GM19395 (cell line): ENCODE measurements around the gene TNFRSF25.

ENCODE experiments used
- ATAC-seq: cut with Tn5 transposase; IDR thresholded peaks from one replicate; pipeline ENCODE4 v1.9.1; 2021; ENCODE audit warnings: mild to moderate bottlenecking, moderate library complexity; ENCODE audit not compliant: unreplicated experiment

Gene TNFRSF25, protein sequence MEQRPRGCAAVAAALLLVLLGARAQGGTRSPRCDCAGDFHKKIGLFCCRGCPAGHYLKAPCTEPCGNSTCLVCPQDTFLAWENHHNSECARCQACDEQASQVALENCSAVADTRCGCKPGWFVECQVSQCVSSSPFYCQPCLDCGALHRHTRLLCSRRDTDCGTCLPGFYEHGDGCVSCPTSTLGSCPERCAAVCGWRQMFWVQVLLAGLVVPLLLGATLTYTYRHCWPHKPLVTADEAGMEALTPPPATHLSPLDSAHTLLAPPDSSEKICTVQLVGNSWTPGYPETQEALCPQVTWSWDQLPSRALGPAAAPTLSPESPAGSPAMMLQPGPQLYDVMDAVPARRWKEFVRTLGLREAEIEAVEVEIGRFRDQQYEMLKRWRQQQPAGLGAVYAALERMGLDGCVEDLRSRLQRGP

DNA sequence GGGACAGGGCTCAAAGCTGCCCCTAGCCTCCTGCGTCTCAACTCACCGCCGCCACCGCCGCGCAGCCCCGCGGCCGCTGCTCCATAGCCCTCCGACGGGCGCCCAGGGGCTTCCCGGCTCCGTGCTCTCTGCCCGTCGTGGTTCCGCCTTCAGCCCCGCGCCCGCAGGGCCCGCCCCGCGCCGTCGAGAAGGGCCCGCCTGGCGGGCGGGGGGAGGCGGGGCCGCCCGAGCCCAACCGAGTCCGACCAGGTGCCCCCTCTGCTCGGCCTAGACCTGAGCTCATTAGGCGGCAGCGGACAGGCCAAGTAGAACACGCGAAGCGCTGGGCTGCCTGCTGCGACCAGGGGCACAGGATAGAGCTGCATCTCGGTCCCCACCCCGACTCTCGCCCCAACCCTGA, at the start of gene TNFRSF25:
TNFRSF25 (minus strand) TSS at position 151 of the 400 bp plus-strand sequence; CDS start at position 85, 66 bp downstream.
- ATAC-seq = no peak

DNA sequence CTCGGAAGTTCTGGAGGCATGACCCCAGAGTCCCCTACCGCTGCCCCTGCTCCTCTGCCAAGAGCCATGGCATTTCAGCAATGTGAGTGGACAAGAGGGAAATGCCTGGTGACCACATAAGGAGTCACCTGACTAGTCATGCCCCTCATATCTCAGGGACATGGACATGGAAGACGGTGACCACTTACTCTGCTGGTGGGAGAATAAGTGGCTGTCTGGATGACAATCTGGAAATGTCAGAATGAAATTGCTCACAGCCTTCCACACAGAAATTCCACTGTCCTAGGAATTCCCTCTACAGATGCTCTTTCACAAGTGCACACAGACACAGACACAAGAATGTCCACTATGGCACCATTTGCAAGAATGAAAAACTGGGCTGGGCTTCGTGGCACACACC, 49.8 kb upstream of the TNFRSF25 start:
- ATAC-seq = no peak

DNA sequence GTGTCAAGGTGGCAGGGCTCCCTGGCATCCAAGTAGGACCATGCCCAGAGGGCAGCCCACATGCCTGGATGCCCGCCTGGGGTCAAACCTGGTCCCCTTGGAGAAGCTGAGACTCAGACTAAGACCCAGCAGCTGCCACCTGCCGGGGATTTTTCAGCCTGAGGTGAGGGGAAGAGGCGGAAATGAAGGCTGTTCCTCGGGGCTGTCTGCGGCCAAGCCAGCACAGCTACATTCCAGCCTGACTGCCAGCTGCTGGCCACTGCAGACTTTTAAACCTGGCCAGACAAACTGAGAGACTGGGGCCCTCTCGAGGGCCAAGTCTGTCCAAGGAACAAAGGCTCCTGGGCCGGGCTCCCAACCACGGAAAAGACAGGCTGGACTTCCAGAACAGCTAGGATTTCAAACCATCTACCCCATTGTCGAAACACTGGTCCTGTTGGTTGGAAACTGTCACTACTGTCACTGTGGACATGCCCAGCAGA, 47.4 kb upstream of the TNFRSF25 start:
- ATAC-seq = no peak

DNA sequence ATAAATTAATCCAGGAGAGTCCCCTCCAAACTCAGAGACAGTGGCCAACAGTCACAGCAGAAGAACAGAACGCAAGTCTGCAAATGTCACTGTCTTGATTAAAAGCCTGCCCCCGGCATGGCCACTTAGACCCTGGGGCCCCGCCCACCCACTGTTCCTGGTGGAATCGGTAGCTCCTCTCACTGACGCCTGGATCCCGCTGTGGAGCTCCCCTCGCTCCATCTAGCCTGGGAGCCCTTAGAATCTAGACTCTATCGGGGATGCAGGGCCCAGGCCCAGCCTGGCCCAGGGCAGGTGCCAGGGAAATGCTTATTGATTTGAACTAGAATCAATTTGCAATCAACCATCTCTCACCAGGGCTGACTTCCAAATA, 46.9 kb upstream of the TNFRSF25 start:
- no peak for ATAC-seq

DNA sequence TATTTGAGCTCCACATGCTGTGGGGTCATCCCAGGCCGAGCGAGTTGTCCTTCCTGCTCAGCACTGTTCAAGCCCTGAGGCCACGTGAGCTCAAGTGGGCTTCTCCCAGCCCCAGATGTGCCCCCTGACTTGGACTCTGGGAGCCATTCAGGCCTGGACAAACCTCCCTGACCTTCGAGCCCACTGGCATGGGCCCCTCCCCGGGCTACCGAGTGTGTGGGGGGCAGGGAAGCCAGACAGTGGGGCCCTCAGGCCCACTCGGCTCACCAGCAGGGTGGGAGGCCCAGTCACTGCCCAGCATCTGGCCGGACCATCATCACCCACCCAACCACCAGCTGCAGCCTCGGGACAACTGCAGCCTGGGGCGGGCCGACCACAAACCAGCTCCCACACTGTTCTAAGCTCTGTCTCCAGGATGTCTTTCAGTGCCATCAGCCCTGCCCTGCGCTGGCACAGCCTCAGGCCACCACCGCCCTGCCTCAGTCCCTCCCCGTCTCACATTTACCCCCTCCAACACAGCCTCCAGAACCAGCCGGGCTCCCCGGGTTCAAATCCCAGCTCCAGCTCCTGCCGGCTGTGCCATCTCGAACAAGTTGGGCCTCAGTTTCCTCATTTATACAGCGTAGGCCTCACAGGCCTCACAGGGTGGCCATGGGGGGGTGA, 46.4 kb upstream of the TNFRSF25 start:
- no peak for ATAC-seq

DNA sequence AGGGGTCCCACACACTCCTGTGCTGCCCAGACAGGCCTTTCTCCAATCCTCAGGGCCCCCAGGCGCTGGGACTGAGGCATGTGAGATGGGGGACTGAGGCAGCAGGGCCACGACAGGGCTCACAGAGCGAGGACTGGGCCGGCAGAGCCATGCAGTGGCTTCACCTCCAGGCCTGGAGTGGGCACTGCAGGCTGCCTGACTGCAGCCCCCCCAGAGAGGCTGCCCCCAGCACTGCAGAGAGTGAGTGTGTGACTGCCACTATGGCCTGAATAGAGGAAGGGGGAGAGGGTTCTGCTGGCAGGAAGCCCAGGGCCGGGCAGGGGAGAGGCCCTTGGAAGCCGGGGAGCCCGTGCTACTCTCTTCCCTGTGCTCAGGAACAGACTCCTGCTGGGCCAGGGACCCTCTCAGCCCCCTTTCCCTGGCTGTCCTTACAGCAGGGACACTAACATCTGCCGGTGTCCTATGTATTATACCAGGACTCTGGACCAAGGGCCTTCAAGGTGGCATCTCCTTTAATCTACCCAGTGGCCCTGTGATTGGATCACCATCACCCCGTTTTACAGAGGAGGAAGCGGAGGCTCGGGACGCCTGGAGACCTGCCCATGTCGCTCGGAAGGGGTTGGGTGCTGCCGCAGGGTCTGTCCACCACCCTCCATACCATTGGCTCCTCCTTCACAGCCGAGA, 45.7 kb upstream of the TNFRSF25 start:
- no peak for ATAC-seq

DNA sequence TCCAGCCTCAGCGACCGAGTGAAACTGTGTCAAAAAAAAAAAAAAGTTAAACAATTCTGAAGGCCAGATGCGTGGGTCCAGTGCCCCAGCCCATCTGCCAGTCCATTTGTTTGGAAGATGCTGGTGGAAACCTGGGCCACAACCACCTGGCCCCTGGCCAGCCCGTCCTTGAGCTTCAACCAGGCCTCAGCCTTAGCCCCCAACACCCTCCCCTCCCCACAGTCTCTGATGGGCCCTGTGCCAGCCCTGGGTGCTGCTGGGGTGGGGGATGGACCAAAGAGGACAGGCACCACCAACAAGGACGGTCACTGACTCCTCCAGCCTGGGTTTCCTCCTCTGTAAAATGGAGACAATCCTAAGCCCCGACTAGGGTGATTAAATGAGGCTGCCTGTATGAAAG, 45.1 kb upstream of the TNFRSF25 start:
- ATAC-seq = no peak

DNA sequence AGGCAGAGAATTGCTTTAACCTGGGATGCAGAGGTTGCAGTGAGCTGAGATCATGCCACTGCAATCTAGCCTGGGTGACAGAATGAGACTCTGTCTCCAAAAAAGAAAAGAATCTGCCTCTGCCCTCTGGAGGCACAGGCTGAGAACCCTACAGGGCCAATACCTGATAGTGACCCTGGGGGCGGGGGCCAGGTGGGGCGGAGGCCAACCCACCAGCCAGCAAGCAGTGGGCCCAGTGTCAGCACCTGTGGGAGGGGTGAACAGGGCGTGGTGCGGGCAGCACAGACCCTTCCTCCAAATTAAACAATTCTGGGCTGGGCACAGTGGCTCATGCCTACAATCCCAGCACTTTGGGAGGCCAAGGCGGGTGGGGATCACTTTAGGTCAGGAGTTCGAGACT, 44.5 kb upstream of the TNFRSF25 start:
- ATAC-seq = no peak

DNA sequence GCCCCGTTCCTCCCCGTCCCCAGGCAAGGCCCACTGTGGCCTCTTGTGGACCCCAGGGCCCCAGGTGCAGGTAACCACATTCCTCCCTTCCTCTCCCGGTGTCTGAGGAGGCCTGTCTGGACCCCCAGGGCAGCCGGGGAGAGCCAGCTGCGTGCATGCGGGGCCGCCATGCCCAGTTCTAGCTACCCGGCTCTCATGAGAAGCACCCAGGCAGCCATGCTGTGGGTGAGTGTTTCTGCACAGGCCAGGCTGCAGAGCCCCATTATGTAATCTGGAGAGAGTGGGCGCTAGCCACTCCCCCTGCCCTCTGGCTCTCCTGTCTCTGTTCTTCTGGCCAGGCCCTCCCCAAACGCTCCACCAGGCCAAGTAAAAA, 43.9 kb upstream of the TNFRSF25 start:
- no peak for ATAC-seq

DNA sequence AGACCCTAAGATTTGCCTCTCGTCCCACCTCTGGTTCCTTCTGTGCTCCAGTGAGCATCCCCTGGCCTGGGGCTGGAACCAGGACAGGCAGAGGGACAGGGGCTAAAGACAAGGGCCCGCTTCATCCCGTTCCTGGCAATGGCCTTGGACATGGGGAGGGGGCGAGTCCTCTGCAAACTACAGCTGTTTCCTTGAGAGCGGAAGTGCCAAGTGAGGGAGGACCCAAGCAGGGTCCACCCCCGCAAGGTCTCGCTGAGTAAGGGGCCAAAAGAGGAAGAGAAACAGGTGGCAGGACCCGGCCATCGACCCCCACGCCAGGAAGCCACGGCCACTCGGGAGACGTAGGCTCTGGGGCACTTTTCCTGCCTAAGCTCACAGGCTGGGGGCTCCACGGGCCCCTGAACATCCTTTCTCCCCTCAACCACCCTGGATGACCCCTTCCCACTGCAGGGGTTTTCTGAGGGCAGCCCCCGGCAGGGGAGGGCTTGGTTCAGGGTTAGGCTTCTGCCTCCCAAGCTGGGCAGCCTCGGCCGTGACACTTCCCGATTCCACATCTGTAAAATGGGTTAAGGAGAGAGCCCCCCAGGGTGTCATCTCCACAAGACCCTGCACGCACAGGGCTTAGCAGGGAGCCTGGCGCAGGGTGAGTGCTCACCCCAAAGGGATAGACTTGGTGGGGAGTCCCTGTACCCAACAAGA, 43.4 kb upstream of the TNFRSF25 start:
- ATAC-seq = no peak

DNA sequence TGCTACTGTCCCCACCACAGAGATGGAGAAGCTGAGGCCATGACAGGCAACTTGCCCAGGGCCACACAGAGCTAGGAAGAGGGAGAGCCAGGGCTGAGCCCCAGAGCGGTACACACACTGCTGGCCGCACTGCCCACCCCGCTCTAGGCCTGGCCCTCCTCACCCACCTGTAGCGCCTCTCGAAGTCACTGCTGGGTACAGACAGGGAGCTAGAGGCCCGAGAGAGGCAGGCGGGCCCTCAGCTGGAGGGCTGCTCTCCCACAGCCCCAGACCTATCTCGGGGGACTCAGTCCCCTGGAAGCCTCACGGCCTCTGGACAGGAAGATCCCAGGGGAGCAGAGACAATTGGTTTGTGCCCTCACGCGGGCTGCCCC, 42.8 kb upstream of the TNFRSF25 start:
- no peak for ATAC-seq

DNA sequence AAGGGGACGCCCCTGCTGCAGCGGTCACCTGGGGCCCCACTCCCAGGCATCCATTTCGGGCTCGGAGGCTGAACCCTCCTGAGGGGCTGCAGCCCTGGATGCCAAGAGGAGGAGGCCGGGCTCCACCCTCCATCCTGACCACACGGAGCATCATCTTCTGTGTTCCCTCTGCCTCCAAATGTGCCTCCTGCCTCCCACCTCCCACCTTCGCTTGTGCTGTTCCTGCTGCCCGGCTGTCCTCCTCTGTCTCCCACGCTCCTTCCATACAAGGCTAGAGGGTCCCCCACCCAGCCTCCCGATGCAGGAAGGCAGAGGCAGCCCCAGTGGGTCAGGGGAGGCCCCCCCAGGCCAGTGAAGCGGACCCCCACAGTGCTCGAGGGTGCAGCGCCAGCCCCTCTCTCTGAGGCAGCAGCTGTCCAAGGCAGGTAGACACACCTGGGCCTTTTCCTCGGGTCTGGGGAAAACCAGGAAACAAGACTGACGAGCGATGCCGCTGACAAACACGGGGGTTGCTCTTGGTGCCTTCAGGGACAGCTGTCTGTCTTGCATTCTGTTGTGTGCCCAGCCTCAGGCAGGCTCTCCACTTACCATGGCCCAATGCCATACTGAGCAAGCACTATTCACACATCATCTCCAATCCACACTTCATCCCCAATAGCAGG, 42.3 kb upstream of the TNFRSF25 start:
- no peak for ATAC-seq

DNA sequence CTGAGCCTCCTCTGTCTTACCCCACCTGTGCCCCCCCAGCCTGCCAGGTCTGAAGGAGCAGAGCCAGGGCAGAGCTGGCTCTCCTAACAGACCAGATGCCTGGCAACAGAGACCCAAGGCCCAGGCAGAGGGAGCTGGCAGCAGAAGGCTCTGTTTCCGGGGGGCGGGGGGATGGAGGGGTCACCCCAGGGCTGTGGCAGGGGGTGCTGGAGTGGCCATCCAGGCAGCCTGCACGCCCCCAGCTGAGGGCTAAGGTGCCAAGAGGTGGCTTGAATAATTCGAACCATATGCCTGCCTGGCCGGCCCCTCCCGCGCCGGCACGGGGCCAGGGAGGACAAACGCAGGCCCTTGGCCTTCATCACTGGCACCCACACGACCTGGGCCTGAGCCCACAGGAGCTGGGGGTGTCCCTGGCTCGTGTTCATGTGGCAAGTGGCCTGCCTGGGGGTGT, 41.5 kb upstream of the TNFRSF25 start:
- no peak for ATAC-seq

DNA sequence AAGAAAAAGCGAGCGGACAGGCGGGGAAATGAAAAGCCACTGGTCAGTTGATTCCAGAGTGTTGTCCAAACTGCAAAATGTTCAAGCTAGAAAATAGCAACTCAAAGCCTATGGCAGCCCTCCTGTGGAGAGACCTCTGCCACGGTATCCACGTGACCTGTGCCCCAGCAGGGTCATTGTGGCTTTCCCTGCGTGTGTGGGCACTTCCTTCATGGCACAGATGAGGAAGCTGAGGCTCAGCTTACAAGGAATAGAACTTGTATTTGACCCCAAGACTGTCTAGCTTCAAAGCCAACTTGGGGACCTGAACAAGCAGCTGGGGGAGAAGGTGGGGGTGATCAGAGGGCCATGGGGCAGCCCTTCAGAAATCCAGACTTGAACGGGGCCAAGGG, 41.1 kb upstream of the TNFRSF25 start:
- no peak for ATAC-seq

DNA sequence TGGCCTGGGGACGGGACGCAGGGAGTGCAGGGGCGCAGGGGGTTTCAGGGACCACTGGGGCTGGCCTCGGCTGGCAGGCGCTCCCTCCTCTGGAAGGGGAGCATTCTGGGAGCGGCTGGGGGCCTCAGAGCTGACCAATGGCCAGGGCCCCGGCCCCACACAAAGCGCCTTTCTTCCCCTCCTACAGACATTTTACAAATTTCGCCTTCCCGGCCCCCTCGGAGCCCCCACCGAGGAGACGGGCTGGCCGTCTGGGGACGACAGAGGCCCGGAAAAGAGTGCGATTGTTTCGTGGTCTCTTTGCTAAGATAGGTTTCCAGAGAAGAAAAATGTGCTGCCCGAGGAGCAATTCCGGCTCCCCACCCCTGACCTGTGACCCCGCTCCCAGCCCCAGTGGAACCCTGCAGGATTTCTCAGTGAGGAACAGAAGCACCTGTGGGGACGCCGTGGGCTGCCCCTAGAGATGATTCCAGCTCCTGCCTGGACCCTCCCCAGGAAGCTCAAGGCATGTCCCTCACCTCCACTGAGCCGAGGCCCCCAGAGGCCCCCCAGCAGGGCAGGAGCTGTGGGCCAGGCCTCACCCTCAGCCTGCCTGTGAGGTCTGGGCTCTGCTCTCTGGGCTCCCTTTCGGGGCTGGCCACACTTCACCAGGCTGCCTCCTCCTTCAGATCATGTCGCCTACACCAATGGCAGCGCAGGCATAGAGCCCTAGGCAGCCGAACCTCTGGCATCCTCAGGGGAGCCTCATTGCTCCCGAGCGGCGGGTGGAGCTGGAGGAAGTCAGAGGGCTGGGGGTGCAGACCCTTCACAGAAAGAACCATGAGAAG, 40.5 kb upstream of the TNFRSF25 start:
- no peak for ATAC-seq

DNA sequence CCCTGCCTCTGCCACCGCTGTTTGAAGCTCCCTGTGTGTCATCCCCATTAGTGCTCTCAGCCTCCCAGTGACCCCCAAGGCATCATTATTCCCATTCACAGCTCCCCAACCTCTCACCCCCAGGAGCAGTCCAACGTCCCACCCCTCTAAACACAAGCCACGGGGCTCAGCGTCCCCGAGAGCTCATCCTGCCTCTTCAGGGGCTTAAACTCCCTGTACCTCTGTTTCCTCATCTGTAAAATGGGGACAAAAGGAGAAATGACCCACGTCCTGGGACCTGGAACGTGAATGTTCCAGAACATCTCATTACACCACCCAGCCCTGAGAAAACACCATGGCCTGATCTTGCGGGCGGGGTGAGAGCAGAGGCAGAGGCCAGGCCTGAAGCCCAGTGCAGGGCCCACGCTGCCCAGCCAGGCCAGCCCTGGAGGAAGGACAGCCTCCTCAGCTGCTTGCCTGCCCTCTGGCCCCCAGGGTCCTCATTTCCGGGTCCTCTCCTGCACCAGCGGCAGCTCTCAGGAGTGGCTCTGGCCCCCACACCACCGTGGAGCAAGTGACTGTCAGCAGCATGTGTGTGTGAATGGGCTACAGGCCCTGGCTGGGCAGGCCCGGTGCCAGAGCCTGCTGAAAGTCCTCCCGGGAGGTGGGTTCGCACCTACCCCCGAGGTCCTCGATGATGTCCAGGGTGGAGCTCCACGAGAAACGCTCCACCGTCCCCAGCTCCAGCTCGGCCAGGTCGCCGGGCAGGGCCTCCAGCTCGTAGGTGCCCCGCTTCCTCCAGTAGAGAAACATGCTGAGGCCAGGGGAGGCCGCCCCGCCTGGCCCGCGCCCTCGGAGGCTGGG, 39.6 kb upstream of the TNFRSF25 start:
- no peak for ATAC-seq

DNA sequence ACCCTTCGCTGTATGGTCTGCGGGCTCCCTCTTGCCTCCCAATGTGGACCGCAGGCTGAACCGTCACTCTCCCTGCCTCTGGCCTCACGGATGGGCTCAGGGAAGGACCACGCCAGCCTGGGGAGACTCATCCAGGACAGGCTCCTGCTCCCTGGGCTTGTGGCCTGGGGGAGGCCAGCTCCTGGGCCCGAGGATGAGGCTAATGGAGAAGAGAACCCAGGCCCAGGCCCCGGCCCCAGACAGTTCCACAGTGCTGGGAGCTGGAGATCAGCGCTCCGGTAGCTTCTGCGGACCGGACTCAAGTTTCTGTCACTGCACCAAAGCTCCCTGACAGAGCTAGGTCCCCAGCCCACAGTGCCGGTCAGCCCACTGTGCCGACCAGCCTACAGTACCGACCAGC, 38.9 kb upstream of the TNFRSF25 start:
- no peak for ATAC-seq

DNA sequence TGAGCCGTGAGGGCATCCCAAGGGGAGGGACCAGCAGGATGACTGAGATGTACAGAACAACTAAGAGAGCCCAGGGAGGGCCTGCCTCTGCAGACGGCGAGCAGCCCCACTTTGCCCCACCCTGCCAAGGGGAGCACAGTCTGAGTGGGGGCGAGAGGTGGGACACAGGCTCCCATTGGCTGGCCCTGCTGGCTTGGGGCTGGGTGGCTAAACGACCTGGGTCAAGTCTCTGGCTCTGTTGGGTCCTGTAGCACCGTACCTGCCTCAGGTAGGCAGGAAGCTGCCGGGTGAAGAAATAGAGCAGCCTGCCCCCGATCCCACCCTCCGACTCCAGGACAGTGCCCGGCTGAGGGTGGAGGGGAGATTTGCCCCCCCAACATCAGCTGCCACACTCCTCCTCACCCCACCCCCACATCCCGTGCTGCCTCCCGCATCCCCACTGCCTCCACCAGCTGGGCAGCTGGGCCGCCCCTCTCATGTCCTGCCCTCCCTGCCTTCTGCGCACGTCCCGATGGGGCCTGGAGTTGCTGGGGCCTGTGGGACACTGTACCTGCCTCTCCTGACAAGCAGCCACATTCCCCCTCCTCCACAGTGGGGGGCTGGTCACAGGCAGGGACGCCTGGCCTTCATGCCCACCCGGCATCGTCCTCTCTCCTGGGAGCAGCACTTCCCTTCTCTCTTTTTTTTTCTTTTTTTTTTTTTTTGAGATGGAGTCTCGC, 38.1 kb upstream of the TNFRSF25 start:
- ATAC-seq = no peak
